Measurements from ENCODE around the gene SYT17. TPM values are rescaled to one million over a fixed set of nuclear protein-coding genes. Genes with fewer than 3 reads are reported as not detected.

SYT17 gene
- total RNA-seq, 2 experiments from 2014 or later = not detected

GRCh38 chr16:19231881-19232280 lies 63.8 kb downstream of the SYT17 start:
- POLR2A ChIA-PET = no interaction called here
- ATAC-seq = no peak
- no peaks in the 10 kb centered on the region for H3K36me3 Mint-ChIP-seq (ENCODE audit: low read depth)
- CTCF ChIA-PET = no interaction called here
- DNase-seq = no peak
- H3K27me3 Mint-ChIP-seq (ENCODE audit: low read depth) = no peaks in the 10 kb centered on the region
- no peak overlapping the region for H3K4me3 Mint-ChIP-seq
- H3K4me1 Mint-ChIP-seq (ENCODE audit: low read depth) = no peaks in the 10 kb centered on the region
- peaks cover 13% of the 10 kb centered on the region for H3K9me3 Mint-ChIP-seq (ENCODE audit: insufficient read depth)
- H3K27ac Mint-ChIP-seq = no peak overlapping the region

GRCh38 chr16:19232988-19233387 lies 64.9 kb downstream of the SYT17 start:
- Mint-ChIP-seq H3K27ac (no peak overlapping the region), H3K4me1 (ENCODE audit: low read depth) (no peaks in the 10 kb centered on the region), H3K4me3 (no peak overlapping the region), H3K36me3 (ENCODE audit: low read depth) (no peaks in the 10 kb centered on the region), H3K9me3 (ENCODE audit: insufficient read depth) (peaks cover 13% of the 10 kb centered on the region), H3K27me3 (ENCODE audit: low read depth) (no peaks in the 10 kb centered on the region)
- POLR2A ChIA-PET = no interaction called here
- CTCF ChIA-PET = no interaction called here
- ATAC-seq (no peak), DNase-seq (no peak)

GRCh38 chr16:19235478-19235877 lies 67.4 kb downstream of the SYT17 start:
- ChIA-PET POLR2A (no interaction called here), CTCF (no interaction called here)
- Mint-ChIP-seq H3K36me3 (ENCODE audit: low read depth) (no peaks in the 10 kb centered on the region), H3K4me1 (ENCODE audit: low read depth) (no peaks in the 10 kb centered on the region), H3K4me3 (no peak overlapping the region), H3K27ac (no peak overlapping the region), H3K9me3 (ENCODE audit: insufficient read depth) (peaks cover 18% of the 10 kb centered on the region), H3K27me3 (ENCODE audit: low read depth) (no peaks in the 10 kb centered on the region)
- DNase-seq (no peak), ATAC-seq (no peak)

GRCh38 chr16:19235886-19236285 lies 67.8 kb downstream of the SYT17 start:
- no peaks in the 10 kb centered on the region for H3K4me1 Mint-ChIP-seq (ENCODE audit: low read depth)
- H3K27me3 Mint-ChIP-seq (ENCODE audit: low read depth) = no peaks in the 10 kb centered on the region
- DNase-seq (no peak), ATAC-seq (no peak)
- peaks cover 18% of the 10 kb centered on the region for H3K9me3 Mint-ChIP-seq (ENCODE audit: insufficient read depth)
- no peaks in the 10 kb centered on the region for H3K36me3 Mint-ChIP-seq (ENCODE audit: low read depth)
- ChIA-PET POLR2A (no interaction called here), CTCF (interaction anchor here (0.6 kb wide), 1 partner anchor 22 kb away, joined by 3 read pairs; no protein-coding TSS in a partner anchor)
- H3K27ac Mint-ChIP-seq = no peak overlapping the region
- no peak overlapping the region for H3K4me3 Mint-ChIP-seq

- Mint-ChIP-seq H3K4me1 (ENCODE audit: low read depth) (no peaks in the 10 kb centered on the region), H3K27me3 (ENCODE audit: low read depth) (no peaks in the 10 kb centered on the region), H3K27ac (no peak overlapping the region), H3K36me3 (ENCODE audit: low read depth) (no peaks in the 10 kb centered on the region), H3K4me3 (no peak overlapping the region), H3K9me3 (ENCODE audit: insufficient read depth) (peaks cover 18% of the 10 kb centered on the region)
- ChIA-PET CTCF (interaction anchor here (0.6 kb wide), 1 partner anchor 21 kb away, joined by 3 read pairs; no protein-coding TSS in a partner anchor), POLR2A (no interaction called here)
- ATAC-seq = no peak
- no peak for DNase-seq
Observed at GRCh38 chr16:19236561-19237209, 68.6 kb downstream of the SYT17 start.

- Mint-ChIP-seq H3K9me3 (ENCODE audit: insufficient read depth) (peaks cover 18% of the 10 kb centered on the region), H3K4me3 (no peak overlapping the region), H3K27ac (no peak overlapping the region), H3K4me1 (ENCODE audit: low read depth) (no peaks in the 10 kb centered on the region), H3K36me3 (ENCODE audit: low read depth) (no peaks in the 10 kb centered on the region), H3K27me3 (ENCODE audit: low read depth) (no peaks in the 10 kb centered on the region)
- CTCF ChIA-PET = no interaction called here
- ATAC-seq = no peak
- POLR2A ChIA-PET = no interaction called here
- DNase-seq = no peak
Observed at GRCh38 chr16:19238406-19238805, 70.4 kb downstream of the SYT17 start.

GRCh38 chr16:19239511-19240155 lies 71.6 kb downstream of the SYT17 start:
- Mint-ChIP-seq H3K27me3 (ENCODE audit: low read depth) (no peaks in the 10 kb centered on the region), H3K4me1 (ENCODE audit: low read depth) (no peaks in the 10 kb centered on the region), H3K9me3 (ENCODE audit: insufficient read depth) (peaks cover 18% of the 10 kb centered on the region), H3K36me3 (ENCODE audit: low read depth) (no peaks in the 10 kb centered on the region), H3K4me3 (no peak overlapping the region), H3K27ac (no peak overlapping the region)
- no peak for DNase-seq
- ATAC-seq = no peak
- POLR2A ChIA-PET = no interaction called here
- CTCF ChIA-PET = no interaction called here

GRCh38 chr16:19240494-19240893 lies 72.5 kb downstream of the SYT17 start:
- peaks cover 9% of the 10 kb centered on the region for H3K9me3 Mint-ChIP-seq (ENCODE audit: insufficient read depth)
- ChIA-PET POLR2A (no interaction called here), CTCF (no interaction called here)
- no peaks in the 10 kb centered on the region for H3K36me3 Mint-ChIP-seq (ENCODE audit: low read depth)
- no peaks in the 10 kb centered on the region for H3K27me3 Mint-ChIP-seq (ENCODE audit: low read depth)
- ATAC-seq = no peak
- DNase-seq = no peak
- H3K4me1 Mint-ChIP-seq (ENCODE audit: low read depth) = no peaks in the 10 kb centered on the region
- no peak overlapping the region for H3K27ac Mint-ChIP-seq
- H3K4me3 Mint-ChIP-seq = no peak overlapping the region

GRCh38 chr16:19241512-19241911 lies 73.5 kb downstream of the SYT17 start:
- DNase-seq (no peak), ATAC-seq (no peak)
- Mint-ChIP-seq H3K9me3 (ENCODE audit: insufficient read depth) (peaks cover 4% of the 10 kb centered on the region), H3K36me3 (ENCODE audit: low read depth) (no peaks in the 10 kb centered on the region), H3K27me3 (ENCODE audit: low read depth) (no peaks in the 10 kb centered on the region), H3K4me1 (ENCODE audit: low read depth) (no peaks in the 10 kb centered on the region), H3K27ac (no peak overlapping the region), H3K4me3 (no peak overlapping the region)
- CTCF ChIA-PET = no interaction called here
- POLR2A ChIA-PET = no interaction called here

- no peak for ATAC-seq
- Mint-ChIP-seq H3K4me3 (no peak overlapping the region), H3K36me3 (ENCODE audit: low read depth) (no peaks in the 10 kb centered on the region), H3K9me3 (ENCODE audit: insufficient read depth) (peaks cover 4% of the 10 kb centered on the region), H3K27me3 (ENCODE audit: low read depth) (no peaks in the 10 kb centered on the region), H3K27ac (no peak overlapping the region), H3K4me1 (ENCODE audit: low read depth) (no peaks in the 10 kb centered on the region)
- DNase-seq = no peak
- CTCF ChIA-PET = no interaction called here
- POLR2A ChIA-PET = no interaction called here
Observed at GRCh38 chr16:19242186-19242585, 74.1 kb downstream of the SYT17 start.

GRCh38 chr16:19242987-19243575 lies 75.0 kb downstream of the SYT17 start:
- no peaks in the 10 kb centered on the region for H3K4me1 Mint-ChIP-seq (ENCODE audit: low read depth)
- no peak for DNase-seq
- H3K27me3 Mint-ChIP-seq (ENCODE audit: low read depth) = no peaks in the 10 kb centered on the region
- POLR2A ChIA-PET = no interaction called here
- no peak for ATAC-seq
- H3K4me3 Mint-ChIP-seq = no peak overlapping the region
- no peak overlapping the region for H3K27ac Mint-ChIP-seq
- CTCF ChIA-PET = no interaction called here
- peaks cover 4% of the 10 kb centered on the region for H3K9me3 Mint-ChIP-seq (ENCODE audit: insufficient read depth)
- H3K36me3 Mint-ChIP-seq (ENCODE audit: low read depth) = no peaks in the 10 kb centered on the region

GRCh38 chr16:19245326-19245925 lies 77.4 kb downstream of the SYT17 start:
- Mint-ChIP-seq H3K9me3 (ENCODE audit: insufficient read depth) (no peaks in the 10 kb centered on the region), H3K4me3 (no peak overlapping the region), H3K27me3 (ENCODE audit: low read depth) (no peaks in the 10 kb centered on the region), H3K27ac (no peak overlapping the region), H3K4me1 (ENCODE audit: low read depth) (no peaks in the 10 kb centered on the region), H3K36me3 (ENCODE audit: low read depth) (no peaks in the 10 kb centered on the region)
- ATAC-seq (no peak), DNase-seq (no peak)
- POLR2A ChIA-PET = no interaction called here
- CTCF ChIA-PET = interaction anchor here (1.4 kb wide), 1 partner anchor 25 kb away, joined by 3 read pairs; no protein-coding TSS in a partner anchor

Measured in activated CD8-positive, alpha-beta T cell treated with anti-CD3 and anti-CD28 coated beads, Interleukin-2, amount 10 ng/mL, durations not matched to agents 7 days and 5 days (primary cell).